ENCODE measurements around the gene IFITM2.
"Not testable (repeated sequence)": the region's sequence is repeated elsewhere in the genome, so short reads cannot be mapped to it uniquely, and the experiment has no call there.

Gene IFITM2

GRCh38 chr11:319888-320273 lies 12.3 kb downstream of the IFITM2 start:
- not testable (repeated sequence) for H2AFZ ChIP-seq (ENCODE audit: low read length); H3K9ac ChIP-seq (ENCODE audit: low read length); DNase-seq; H3K4me1 ChIP-seq (ENCODE audit: low read length); H3K9me2 ChIP-seq (replicated peaks; ENCODE audit: insufficient read depth, low read length); H3K27ac ChIP-seq (ENCODE audit: low read length); H3K79me2 ChIP-seq (ENCODE audit: low read length); H4K20me1 ChIP-seq (ENCODE audit: insufficient read depth, low read length); H3K4me2 ChIP-seq (ENCODE audit: low read depth, low read length); H3K9me3 ChIP-seq (replicated peaks; ENCODE audit: insufficient read depth, low read length); H3K36me3 ChIP-seq (replicated peaks; ENCODE audit: insufficient read depth, low read length); H3K4me3 ChIP-seq (ENCODE audit: low read length); H3F3A ChIP-seq (ENCODE audit: insufficient read depth, low read length)
- peaks cover 59% of the 10 kb centered on the region for H3K27me3 ChIP-seq (replicated peaks; ENCODE audit: insufficient read depth, low read length)

- Histone ChIP-seq H2AFZ (ENCODE audit: low read length) (no peak overlapping the region), H4K20me1 (ENCODE audit: insufficient read depth, low read length) (no peaks in the 10 kb centered on the region), H3F3A (ENCODE audit: insufficient read depth, low read length) (no peaks in the 10 kb centered on the region), H3K9ac (ENCODE audit: low read length) (no peak overlapping the region), H3K4me3 (ENCODE audit: low read length) (no peak overlapping the region), H3K79me2 (ENCODE audit: low read length) (no peaks in the 10 kb centered on the region), H3K4me1 (ENCODE audit: low read length) (peaks cover 7% of the 10 kb centered on the region), H3K36me3 (replicated peaks; ENCODE audit: insufficient read depth, low read length) (no peaks in the 10 kb centered on the region), H3K27me3 (replicated peaks; ENCODE audit: insufficient read depth, low read length) (peaks cover 64% of the 10 kb centered on the region), H3K27ac (ENCODE audit: low read length) (no peak overlapping the region), H3K4me2 (ENCODE audit: low read depth, low read length) (no peak overlapping the region), H3K9me3 (replicated peaks; ENCODE audit: insufficient read depth, low read length) (no peaks in the 10 kb centered on the region), H3K9me2 (replicated peaks; ENCODE audit: insufficient read depth, low read length) (no peaks in the 10 kb centered on the region)
- DNase-seq, result no peak
- TF ChIP-seq CTCF (IDR thresholded peaks at IDR 0.05; ENCODE audit: low read length) (no peak), EZH2phosphoT487 (IDR thresholded peaks at IDR 0.05; ENCODE audit: low read length) (no peak)
Measured at GRCh38 chr11:324156-324555, 16.5 kb downstream of the IFITM2 start.

GRCh38 chr11:324593-325517 lies 17.2 kb downstream of the IFITM2 start:
- not testable (repeated sequence) for H3K9ac ChIP-seq (ENCODE audit: low read length); H3K4me1 ChIP-seq (ENCODE audit: low read length); H3K4me2 ChIP-seq (ENCODE audit: low read depth, low read length); H4K20me1 ChIP-seq (ENCODE audit: insufficient read depth, low read length); H3K36me3 ChIP-seq (replicated peaks; ENCODE audit: insufficient read depth, low read length); DNase-seq; H3K27ac ChIP-seq (ENCODE audit: low read length); H3K79me2 ChIP-seq (ENCODE audit: low read length); H2AFZ ChIP-seq (ENCODE audit: low read length); H3K9me3 ChIP-seq (replicated peaks; ENCODE audit: insufficient read depth, low read length); H3K9me2 ChIP-seq (replicated peaks; ENCODE audit: insufficient read depth, low read length); H3K4me3 ChIP-seq (ENCODE audit: low read length); H3F3A ChIP-seq (ENCODE audit: insufficient read depth, low read length)
- peaks cover 66% of the 10 kb centered on the region for H3K27me3 ChIP-seq (replicated peaks; ENCODE audit: insufficient read depth, low read length)

GRCh38 chr11:325796-326591 lies 18.4 kb downstream of the IFITM2 start:
- Histone ChIP-seq H3K4me2 (ENCODE audit: low read depth, low read length) (no peak overlapping the region), H3K4me3 (ENCODE audit: low read length) (no peak overlapping the region), H3F3A (ENCODE audit: insufficient read depth, low read length) (peaks cover 3% of the 10 kb centered on the region; the same call in 1 of the 2 replicates), H3K9ac (ENCODE audit: low read length) (no peak overlapping the region), H3K9me3 (replicated peaks; ENCODE audit: insufficient read depth, low read length) (no peaks in the 10 kb centered on the region), H2AFZ (ENCODE audit: low read length) (no peak overlapping the region), H3K27ac (ENCODE audit: low read length) (no peak overlapping the region), H3K27me3 (replicated peaks; ENCODE audit: insufficient read depth, low read length) (peaks cover 71% of the 10 kb centered on the region), H3K36me3 (replicated peaks; ENCODE audit: insufficient read depth, low read length) (no peaks in the 10 kb centered on the region), H3K4me1 (ENCODE audit: low read length) (peaks cover 18% of the 10 kb centered on the region), H3K79me2 (ENCODE audit: low read length) (no peaks in the 10 kb centered on the region), H3K9me2 (replicated peaks; ENCODE audit: insufficient read depth, low read length) (no peaks in the 10 kb centered on the region), H4K20me1 (ENCODE audit: insufficient read depth, low read length) (no peaks in the 10 kb centered on the region)
- DNase-seq, result no peak
- TF ChIP-seq CTCF (IDR thresholded peaks at IDR 0.05; ENCODE audit: low read length) (no peak), EZH2phosphoT487 (IDR thresholded peaks at IDR 0.05; ENCODE audit: low read length) (no peak), EZH2 (optimal IDR thresholded peaks at IDR 0.05; ENCODE audit: low read depth, low read length) (no peak)

Measured in MM.1S (cell line).